HG02981 (cell line): Measurements from ENCODE around the gene CNTF.

Experiments used
- ATAC-seq: cut with Tn5 transposase; IDR thresholded peaks from one replicate; pipeline ENCODE4 v1.9.1; 2021; ENCODE audit warnings: mild to moderate bottlenecking, moderate library complexity; ENCODE audit not compliant: unreplicated experiment

The CNTF gene

DNA sequence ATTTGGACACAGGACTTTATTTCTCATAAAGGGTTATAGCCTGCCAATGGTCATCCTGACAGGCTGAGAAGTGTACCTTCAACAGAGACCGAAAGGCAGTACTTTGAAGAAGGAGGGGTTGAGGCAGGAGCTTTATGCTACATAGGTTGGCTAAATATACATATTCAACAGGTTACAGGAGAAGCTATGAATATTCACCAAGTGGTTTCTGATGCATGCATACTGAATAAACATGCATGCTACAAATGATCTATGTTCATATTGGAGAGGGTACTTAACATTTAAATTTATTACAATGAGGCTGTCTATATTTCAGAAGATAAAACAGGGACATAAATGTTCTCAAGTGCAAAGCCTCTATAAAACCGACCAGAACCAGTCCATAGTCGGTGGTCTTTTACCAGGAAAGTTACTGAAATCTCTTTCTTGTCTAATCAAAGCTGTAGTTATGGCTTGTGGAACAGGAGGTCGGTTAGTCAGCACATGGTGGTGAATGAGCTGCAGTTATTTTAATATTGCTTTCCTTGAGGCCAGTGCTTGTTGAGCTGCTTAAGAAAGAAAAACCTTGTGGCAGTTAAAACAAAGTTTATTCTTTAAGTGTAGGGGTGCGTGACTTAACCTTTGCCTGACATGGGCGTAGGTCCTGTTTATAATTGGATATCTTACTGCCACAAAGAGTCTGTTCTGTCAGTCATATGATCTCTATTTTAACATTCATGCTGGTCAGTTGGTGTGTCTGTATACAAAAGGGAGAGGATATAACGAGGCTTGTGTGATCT is 19.5 kb downstream of the CNTF start:
- ATAC-seq: no peak

DNA sequence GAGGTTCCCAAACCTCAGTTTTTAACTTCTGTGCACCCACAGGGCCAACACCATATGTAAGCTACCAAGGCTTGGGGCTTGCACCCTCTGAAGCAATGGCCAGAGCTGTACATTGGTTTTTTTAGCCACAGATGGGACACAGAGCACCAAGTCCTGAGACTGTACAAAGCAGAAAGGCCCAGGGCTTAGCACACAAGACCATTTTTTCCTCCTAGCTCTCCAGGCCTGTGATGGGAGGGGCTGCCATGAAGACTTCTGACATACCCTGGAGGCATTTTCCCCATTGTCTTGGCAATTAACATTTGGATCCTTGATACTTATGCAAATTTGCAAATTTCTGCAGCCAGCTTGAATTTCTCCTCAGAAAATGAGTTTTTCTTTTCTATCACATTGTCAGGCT is 23.4 kb downstream of the CNTF start:
- no peak for ATAC-seq

DNA sequence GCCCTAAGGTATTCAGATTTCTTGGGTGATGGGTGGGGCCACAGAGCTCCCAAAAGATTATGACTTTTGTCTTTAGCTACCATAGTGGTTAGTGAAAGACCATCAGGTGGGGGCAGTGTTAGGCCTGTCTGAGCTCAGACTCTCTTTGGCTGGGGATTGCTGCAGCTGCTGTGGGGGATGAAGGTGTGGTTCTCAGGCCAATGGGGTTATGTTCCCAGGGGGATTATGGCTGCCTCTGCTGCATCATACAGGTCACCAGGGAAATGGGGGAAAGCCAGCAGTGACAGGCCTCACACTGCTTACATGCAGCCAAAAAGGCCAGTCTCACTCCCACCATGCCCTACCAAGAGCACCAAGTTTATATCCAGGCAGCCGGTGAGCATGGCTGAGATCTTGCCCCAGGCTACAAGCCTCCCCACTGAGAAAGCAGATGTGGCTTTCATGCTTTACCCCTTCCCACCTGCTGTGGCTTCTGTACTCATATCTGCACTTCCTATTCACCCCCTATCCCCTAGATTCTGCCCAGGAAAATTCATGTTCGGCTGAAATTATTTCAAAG is 24.8 kb downstream of the CNTF start:
- peak; percentile 89 for ATAC-seq

DNA sequence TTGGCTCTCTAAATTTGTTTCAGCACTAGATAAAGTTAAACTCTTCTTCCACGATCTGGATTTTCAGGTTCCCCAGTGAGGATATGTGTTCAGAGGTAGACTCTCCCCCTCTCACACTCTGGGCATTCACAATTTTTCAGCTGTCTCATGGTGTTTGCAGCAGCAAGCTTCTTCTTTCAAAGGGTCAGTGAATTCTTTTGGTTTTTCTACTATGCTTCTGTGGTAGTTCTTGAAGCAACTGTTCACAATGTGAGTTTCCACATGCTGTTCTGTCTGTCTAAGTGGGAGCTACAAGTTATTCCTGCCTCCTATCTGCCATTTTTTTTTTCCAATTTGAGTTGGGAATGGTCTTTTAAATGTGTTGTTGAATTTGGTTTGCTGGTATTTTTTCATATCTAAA is 25.4 kb downstream of the CNTF start:
- no peak for ATAC-seq

DNA sequence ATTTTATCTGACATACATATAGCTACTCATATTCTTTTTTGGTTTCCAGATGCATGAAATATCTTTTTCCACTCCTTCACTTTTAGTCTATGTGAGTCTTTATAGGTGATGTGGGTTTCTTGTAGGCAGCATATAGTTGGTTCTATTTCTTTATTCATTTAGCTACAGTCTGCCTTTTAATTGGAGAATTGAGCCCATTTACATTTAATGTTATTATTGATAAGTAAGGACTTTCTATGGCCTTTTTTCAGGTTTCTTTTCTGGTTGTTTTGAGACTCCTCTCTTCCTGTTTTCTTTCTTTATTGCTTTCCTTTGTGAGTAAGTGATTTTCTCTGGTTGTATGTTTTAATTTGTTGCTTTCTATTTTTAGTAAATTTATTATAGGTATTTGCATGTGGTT is 27.2 kb downstream of the CNTF start:
- ATAC-seq: no peak

DNA sequence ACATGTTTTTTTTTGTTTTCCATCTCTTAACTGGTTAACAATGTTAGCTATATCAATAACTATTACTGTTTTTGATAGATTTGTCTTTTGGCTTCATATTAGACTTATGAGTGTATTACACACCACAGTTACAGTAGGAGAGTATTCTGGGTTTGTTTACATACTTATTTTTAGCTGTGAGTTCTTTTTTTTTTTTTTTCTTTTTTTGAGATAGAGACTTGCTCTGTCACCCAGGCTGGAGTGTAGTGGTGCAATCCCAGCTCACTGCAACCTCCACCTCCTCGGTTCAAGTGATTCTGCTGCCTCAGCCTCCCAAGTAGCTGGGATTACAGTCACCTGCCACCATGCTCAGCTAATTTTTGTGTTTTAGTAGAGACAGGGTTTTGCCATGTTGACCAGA is 28.0 kb downstream of the CNTF start:
- no peak for ATAC-seq

DNA sequence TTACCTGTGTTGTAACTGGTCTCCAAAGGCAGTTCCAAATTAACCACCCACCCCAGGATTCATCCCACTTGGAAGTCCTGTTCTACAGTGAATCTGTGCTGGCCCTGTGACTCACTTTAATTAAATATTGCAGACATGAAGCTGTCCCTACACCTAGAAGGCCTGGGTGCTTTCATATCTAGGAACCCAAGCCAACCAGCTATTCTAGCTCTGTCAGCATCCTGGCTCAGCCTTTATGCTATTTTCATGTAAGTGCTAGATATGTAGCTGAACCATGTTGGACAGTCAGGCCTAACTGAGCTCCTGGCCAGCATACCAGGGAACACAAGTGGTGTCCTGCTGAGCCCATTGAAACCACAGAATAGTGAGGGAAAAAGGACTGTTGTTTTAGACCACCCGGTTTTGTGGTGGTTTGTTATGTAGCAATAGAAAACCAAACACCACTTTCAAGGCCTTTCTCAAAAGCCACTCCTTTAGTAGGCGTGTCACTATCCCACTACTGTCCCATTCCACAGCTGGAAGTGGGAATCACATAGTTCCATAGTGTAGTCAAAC is 30.3 kb downstream of the CNTF start:
- ATAC-seq: no peak

DNA sequence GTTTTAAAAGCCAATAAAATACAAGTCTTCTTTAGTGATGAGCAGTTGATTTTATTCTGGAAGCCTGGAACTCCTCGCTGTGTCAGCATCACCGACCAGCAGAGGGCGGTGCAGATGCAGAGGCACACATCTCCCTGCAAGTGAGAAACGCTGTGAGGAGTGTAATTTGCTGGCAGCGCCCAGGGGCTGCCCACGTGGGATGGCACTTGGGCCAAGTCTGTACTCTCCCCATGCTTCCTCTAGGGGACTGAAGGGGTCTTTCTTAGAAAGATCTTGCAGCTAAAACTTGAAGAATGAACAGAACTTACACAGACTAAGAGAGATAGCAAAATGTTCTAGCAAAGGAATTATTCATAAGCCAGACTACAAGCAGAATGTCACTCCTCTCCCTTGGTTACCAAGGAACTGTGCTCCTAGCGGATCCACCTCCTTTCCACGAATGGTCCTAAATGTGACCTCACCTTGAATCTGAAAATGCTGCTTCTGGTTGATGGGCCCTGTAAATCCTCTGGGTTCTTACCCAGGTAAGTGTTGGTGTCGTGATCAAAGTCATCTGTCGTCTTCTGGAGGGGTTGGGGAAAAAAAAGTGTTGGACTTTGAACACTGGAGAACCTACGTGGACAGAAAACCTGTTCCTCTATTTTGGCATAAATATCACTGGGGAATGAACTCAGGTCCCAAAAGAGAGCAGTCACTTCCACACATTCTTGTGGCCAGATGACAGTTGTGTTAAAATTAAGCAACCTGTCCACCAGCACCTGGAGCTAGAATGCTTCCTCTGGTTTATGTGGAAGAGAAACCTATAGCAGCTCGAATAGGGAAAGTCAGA is 31.8 kb downstream of the CNTF start:
- ATAC-seq: peak; percentile 86

DNA sequence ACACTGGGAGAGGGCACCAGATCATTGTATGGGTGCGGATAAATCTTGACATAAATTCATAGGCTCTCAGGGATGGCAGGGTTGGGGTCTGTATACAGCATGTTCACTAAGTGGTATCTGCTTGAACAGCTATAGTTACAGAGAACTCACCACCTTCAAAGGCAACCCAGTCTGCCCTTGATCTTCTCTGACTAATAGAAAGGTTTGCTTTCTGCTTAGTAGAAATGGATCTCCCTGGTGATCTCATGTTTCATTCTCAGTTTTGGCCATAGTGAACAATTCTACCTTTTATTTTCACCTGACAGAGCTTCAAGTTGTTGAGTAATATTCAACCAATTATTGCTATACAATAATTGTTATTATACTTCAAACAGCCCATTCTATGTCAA is 32.4 kb downstream of the CNTF start:
- peak; percentile 59 for ATAC-seq

DNA sequence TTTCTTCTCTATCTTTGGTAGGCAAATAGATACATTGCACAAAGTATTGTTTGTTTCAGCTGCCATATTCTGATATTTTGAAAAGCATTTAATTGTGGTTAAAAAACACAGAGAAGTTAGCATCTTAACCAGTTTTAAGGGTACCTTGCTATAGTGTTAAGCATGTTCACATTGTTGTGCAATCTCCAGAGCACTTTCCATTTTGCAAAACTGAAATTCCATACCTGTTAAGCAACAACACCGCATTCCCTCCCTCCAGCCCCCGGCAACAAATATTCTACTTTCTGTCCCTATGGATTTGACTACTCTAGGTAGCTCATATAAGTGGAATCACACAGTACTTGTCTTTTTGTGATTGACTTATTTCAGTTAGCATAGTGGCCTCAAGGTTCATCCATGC is 33.9 kb downstream of the CNTF start:
- ATAC-seq: no peak

DNA sequence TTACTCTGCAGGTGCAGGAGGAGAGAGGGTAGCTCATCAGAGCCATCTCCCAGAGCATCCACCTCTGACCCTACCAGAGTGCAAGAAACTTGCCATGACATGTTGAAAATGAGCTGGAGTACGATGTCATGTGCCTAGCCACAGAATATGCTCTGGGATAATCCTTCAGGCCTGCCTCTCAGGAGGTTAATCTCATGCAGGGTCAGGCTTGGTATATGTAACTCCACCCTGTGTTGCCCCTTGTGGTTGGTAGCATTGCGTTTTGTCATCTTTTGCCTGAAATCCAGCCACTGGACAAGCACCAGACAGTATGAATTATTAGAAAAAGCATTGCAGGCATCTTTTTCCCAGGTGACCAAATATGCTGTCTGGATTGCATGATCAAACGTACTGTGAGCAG is 36.2 kb downstream of the CNTF start:
- no peak for ATAC-seq

DNA sequence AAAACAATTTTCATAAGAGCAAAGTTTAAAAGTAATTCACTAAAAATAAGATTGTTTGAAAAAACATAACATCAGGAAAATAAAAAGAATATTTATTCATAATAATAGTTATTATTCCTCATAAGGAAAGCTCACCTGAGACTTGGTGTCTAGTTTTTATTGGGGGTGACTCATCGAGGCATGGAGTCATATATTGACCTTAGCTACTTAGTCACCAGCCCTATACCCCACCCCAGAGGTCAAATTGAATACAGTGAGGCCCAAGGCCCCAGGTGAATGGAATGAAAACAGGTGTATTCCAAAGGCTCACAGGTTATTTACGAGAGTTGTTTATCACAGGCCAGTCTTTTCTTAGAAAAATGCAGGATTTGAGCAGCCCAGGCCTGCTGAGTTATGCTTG is 36.9 kb downstream of the CNTF start:
- no peak for ATAC-seq

DNA sequence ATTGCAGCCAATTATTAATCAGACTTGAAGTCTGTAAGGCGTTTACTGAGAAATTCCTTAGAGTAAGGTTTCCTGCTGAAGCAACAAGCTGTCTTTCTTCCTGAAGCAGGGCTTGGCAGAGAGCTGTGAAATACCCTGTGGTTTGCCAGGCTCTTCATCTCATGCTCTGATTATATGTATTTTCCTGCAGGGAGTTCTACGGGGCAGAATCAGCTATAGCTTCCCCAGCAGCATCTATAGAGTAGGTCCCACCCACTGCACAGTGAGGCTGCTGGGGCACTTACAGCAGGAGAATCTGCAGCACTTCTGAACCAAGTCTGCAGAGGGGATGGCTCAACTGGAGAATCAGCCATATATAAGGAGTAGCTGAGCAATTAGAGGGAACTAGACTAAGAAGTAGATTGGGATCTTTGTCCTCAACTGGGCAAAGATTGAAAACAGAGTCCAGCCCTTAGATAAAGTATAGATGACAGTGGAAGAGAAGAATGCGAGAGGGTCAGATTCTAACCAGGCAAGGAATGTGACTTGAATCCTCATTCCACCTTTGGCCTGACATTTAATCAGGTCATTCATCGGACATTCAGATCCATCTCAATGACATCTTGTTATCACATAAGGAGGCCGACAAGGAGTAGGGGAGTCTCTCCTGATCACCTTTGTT is 37.6 kb downstream of the CNTF start:
- no peak for ATAC-seq

DNA sequence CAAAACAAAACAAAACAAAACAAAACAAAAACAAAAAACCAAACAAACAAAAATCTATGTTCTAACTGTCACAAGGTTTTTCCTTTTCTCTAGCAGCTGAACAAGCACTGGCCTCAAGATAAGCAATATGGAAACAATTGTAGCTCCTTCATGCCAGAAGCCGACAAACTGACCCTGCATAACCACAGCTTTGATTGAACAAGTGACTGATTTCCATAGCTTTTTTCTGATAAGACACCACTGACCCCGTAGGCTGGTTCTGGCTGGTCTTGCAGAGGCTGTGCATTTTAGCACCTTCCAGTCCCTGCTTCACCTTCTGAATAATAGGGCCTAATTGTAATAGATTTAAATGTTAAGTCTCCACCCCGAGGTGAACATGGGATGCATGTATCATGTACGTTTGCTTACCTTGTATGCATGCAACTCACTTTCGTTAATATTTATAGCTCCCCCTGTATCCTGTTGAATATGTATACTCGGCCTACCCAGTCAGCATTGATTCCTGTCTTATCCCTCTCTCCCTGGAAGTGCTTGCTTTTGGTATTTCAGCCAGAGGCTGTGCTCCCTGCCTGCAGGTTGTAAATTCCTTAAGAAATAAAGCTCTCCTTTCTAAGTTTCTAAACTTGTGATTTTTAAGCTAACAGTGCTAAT is 49.6 kb downstream of the CNTF start:
- no peak for ATAC-seq

DNA sequence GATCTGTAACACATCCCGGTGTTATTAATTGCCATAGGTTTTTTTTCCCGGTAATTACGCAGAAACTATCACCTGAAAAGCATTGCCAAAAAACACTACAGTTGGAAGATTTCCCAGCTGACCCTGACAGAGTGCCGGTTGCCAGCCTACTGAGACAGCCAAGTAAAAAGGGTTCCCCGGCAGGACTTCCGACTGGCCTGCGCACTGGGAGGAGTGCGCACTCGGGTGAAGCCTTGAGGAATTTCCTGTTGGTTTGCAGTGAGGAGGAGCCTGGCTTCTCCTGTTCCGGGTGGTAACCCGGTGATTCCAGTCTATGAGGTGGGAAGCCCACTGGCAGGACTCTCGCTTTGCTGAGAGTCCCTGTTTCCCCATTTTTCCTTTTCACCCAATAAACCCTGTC is 52.1 kb downstream of the CNTF start:
- ATAC-seq: no peak
